ENCODE data around the gene GPR55. TPM values are rescaled to one million over a fixed set of nuclear protein-coding genes. Genes with fewer than 3 reads are reported as not detected.
A peak's percentile ranks its signal among the peaks of the same experiment; 100 is the strongest.

Gene GPR55
- total RNA-seq, 4 donors from 2014 or later, result 0.61 to 0.88 (median 0.78) TPM

- TF ChIP-seq POLR2A (IDR thresholded peaks at IDR 0.05), result no peak
- TF ChIP-seq CTCF (IDR thresholded peaks at IDR 0.05), result no peak
- peaks cover 0 to 42% (median 0%) of the 10 kb centered on the region in 4 donors for H3K27me3 ChIP-seq
- no peak overlapping the region for H3K27ac ChIP-seq
- no peaks in the 10 kb centered on the region for H3K4me1 ChIP-seq
- intact Hi-C loops (cut with DNase I), result no loop called here
- no peak overlapping the region for H3K4me3 ChIP-seq
- H3K36me3 ChIP-seq, result no peaks in the 10 kb centered on the region
- no peaks in the 10 kb centered on the region for H3K9me3 ChIP-seq
- 67 to 78% methylated on average over 7 of the region's 7 CpGs for WGBS, 2 donors
- no peak for DNase-seq
These were observed 8.8 kb downstream of the GPR55 start for GRCh38 chr2:230916218-230916617.

GRCh38 chr2:230915319-230915718 lies 9.7 kb downstream of the GPR55 start:
- 61 to 65% methylated on average over 4 of the region's 6 CpGs for WGBS, 2 donors
- DNase-seq, result no peak
- peaks cover 0 to 44% (median 0%) of the 10 kb centered on the region in 4 donors for H3K27me3 ChIP-seq

GRCh38 chr2:230914886-230915285 lies 10.2 kb downstream of the GPR55 start:
- Histone ChIP-seq H3K27ac (no peak overlapping the region), H3K9me3 (no peaks in the 10 kb centered on the region), H3K4me3 (no peak overlapping the region), H3K4me1 (no peaks in the 10 kb centered on the region), H3K36me3 (no peaks in the 10 kb centered on the region), H3K27me3 (peaks cover 0 to 46% (median 0%) of the 10 kb centered on the region in 4 donors)
- 100% methylated on average over 2 of the region's 3 CpGs; no CpG with 5 or more reads in 1 of the 2 donors for WGBS, 2 donors
- TF ChIP-seq POLR2A (IDR thresholded peaks at IDR 0.05), result no peak
- no peak for TF ChIP-seq CTCF (IDR thresholded peaks at IDR 0.05)
- DNase-seq, result no peak
- intact Hi-C loops (cut with DNase I), result no loop called here

More at GRCh38 chr2:230915319-230915718, 9.7 kb downstream of the GPR55 start:
- TF ChIP-seq CTCF (IDR thresholded peaks at IDR 0.05), result no peak
- TF ChIP-seq POLR2A (IDR thresholded peaks at IDR 0.05), result no peak
- H3K4me3 ChIP-seq, result no peak overlapping the region
- H3K9me3 ChIP-seq, result no peaks in the 10 kb centered on the region
- H3K27ac ChIP-seq, result no peak overlapping the region
- H3K36me3 ChIP-seq, result no peaks in the 10 kb centered on the region
- intact Hi-C loops (cut with DNase I), result no loop called here
- H3K4me1 ChIP-seq, result no peaks in the 10 kb centered on the region

GRCh38 chr2:230913406-230914143 lies 11.5 kb downstream of the GPR55 start:
- WGBS, 2 donors, result 82 to 88% methylated on average over 5 of the region's 5 CpGs
- TF ChIP-seq POLR2A (IDR thresholded peaks at IDR 0.05), result no peak
- TF ChIP-seq CTCF (IDR thresholded peaks at IDR 0.05), result peak in 5 of 6 experiments; percentile 33 to 48 (median 35)
- Histone ChIP-seq H3K27me3 (peaks cover 0 to 46% (median 0%) of the 10 kb centered on the region in 4 donors), H3K36me3 (no peaks in the 10 kb centered on the region), H3K9me3 (no peaks in the 10 kb centered on the region), H3K27ac (no peak overlapping the region), H3K4me3 (no peak overlapping the region), H3K4me1 (peaks cover 0 to 6% (median 0%) of the 10 kb centered on the region in 3 donors)
- no peak for DNase-seq
- intact Hi-C loops (cut with DNase I), result no loop called here

GRCh38 chr2:230912724-230913123 lies 12.3 kb downstream of the GPR55 start:
- WGBS, 2 donors, result 90 to 92% methylated on average over 5 of the region's 5 CpGs
- Histone ChIP-seq H3K4me3 (no peak overlapping the region), H3K4me1 (peaks cover 0 to 11% (median 0%) of the 10 kb centered on the region in 3 donors), H3K27ac (no peak overlapping the region), H3K36me3 (no peaks in the 10 kb centered on the region), H3K9me3 (no peaks in the 10 kb centered on the region), H3K27me3 (peaks cover 0 to 42% (median 0%) of the 10 kb centered on the region in 4 donors)
- no peak for TF ChIP-seq POLR2A (IDR thresholded peaks at IDR 0.05)
- TF ChIP-seq CTCF (IDR thresholded peaks at IDR 0.05), result no peak
- DNase-seq, result no peak
- intact Hi-C loops (cut with DNase I), result no loop called here
